Endothelial cell of umbilical vein (primary cell): ENCODE results near the gene ALK.

ENCODE experiments used
- EZH2 ChIP-seq: IDR thresholded peaks from 2 replicates; pipeline ENCODE4 v1.6.1; 2012; ENCODE audit warnings: borderline replicate concordance, low read depth, mild to moderate bottlenecking, moderate library complexity, low read length, inconsistent platforms; ENCODE audit not compliant: severe bottlenecking
- JUN ChIP-seq: IDR thresholded peaks from 2 replicates; pipeline ENCODE4 v1.6.1; 2011; ENCODE audit warnings: borderline replicate concordance, low read depth; ENCODE audit not compliant: insufficient read length, insufficient read depth
- MYC ChIP-seq: IDR thresholded peaks from one replicate; pipeline ENCODE4 v1.6.1; 2011; ENCODE audit warnings: mild to moderate bottlenecking, low read depth, low read length
- POLR2A ChIP-seq: IDR thresholded peaks from 2 replicates; pipeline ENCODE4 v1.6.1; 2012; ENCODE audit warnings: low read depth, mild to moderate bottlenecking, control low read depth, low read length
- POLR2AphosphoS5 ChIP-seq: IDR thresholded peaks from 2 replicates; pipeline ENCODE4 v1.6.1; 2012; ENCODE audit warnings: low read depth, mild to moderate bottlenecking, control low read depth, low read length, moderate library complexity; ENCODE audit not compliant: insufficient read depth
- TF ChIP-seq, protein P1 (sequence below), 2 donors: IDR thresholded peaks; 1 replicate in 1 of 2; 2 replicates in 1 of 2; pipeline ENCODE4 v1.5.1; 2011; ENCODE audit warnings: low read length in 2 of 2, mild to moderate bottlenecking in 2 of 2, moderate library complexity in 2 of 2, control low read depth in 1 of 2, inconsistent platforms in 1 of 2, low read depth in 1 of 2; ENCODE audit not compliant: insufficient read depth in 1 of 2; ENCODE audit errors: extremely low read depth in 1 of 2
- TF ChIP-seq, protein P2 (sequence below): IDR thresholded peaks from 2 replicates; pipeline ENCODE4 v1.6.1; 2011; ENCODE audit not compliant: insufficient read depth, insufficient read length

DNA sequence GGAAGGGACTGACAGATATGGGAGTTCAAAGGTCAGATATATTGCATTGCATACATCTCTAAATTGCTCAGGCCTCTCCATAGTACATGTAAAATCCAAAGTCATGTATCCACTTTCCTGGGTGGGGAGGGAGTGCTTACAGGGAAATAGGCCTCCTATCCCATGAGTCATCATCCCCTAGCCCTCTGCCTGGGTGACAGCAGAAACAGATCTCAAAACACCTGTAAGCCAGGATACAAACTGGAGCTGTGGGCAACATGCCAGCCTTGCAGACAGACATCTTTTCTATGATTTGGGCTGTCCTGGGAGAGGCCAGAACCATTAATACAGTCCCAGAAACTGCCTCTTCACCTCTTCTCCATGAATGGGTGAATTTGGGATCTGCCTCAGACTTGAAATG is 4.8 kb downstream of the ALK start:
- TF ChIP-seq, protein P1, sequence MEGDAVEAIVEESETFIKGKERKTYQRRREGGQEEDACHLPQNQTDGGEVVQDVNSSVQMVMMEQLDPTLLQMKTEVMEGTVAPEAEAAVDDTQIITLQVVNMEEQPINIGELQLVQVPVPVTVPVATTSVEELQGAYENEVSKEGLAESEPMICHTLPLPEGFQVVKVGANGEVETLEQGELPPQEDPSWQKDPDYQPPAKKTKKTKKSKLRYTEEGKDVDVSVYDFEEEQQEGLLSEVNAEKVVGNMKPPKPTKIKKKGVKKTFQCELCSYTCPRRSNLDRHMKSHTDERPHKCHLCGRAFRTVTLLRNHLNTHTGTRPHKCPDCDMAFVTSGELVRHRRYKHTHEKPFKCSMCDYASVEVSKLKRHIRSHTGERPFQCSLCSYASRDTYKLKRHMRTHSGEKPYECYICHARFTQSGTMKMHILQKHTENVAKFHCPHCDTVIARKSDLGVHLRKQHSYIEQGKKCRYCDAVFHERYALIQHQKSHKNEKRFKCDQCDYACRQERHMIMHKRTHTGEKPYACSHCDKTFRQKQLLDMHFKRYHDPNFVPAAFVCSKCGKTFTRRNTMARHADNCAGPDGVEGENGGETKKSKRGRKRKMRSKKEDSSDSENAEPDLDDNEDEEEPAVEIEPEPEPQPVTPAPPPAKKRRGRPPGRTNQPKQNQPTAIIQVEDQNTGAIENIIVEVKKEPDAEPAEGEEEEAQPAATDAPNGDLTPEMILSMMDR (IDR thresholded peaks at IDR 0.05; ENCODE audit: extremely low read depth in 1 of 2, insufficient read depth in 1 of 2, low read depth in 1 of 2, low read length in 2 of 2) = no peak
- TF ChIP-seq EZH2 (no peak), MYC (no peak), POLR2AphosphoS5 (no peak), POLR2A (no peak), JUN (no peak)
- TF ChIP-seq, protein P2, sequence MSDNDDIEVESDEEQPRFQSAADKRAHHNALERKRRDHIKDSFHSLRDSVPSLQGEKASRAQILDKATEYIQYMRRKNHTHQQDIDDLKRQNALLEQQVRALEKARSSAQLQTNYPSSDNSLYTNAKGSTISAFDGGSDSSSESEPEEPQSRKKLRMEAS = no peak
